Measurements from ENCODE around the gene GNB2.

GNB2 gene

DNA sequence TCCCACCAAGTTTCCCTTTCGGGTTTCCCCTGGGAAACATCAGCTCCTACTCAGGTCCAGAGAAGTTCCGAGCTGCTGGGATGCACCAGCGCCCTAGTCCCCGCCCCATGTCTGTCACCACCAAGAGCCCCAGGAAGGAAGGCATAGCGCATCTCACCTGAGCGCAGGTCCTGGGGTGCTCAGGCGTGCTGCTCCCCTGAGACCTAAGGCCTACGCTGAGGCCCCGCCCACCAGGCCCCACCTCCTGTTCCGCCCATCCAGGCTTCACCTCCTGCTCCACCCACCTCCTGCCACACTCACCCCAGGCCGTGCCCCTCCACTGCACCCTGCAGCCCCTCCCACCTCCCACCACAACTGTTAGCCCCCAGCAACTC lies 31.0 kb upstream of the GNB2 start:
- TF ChIP-seq GATA3 (IDR thresholded peaks at IDR 0.05; ENCODE audit: low read depth, low read length), result no peak
- no peak for TF ChIP-seq GATA2 (IDR thresholded peaks at IDR 0.05; ENCODE audit: low read depth, low read length)

- TF ChIP-seq GATA3 (IDR thresholded peaks at IDR 0.05; ENCODE audit: low read depth, low read length), result no peak
- TF ChIP-seq GATA2 (IDR thresholded peaks at IDR 0.05; ENCODE audit: low read depth, low read length), result no peak
Observed at GRCh38 chr7:100649826-100650565, 23.5 kb upstream of the GNB2 start.

DNA sequence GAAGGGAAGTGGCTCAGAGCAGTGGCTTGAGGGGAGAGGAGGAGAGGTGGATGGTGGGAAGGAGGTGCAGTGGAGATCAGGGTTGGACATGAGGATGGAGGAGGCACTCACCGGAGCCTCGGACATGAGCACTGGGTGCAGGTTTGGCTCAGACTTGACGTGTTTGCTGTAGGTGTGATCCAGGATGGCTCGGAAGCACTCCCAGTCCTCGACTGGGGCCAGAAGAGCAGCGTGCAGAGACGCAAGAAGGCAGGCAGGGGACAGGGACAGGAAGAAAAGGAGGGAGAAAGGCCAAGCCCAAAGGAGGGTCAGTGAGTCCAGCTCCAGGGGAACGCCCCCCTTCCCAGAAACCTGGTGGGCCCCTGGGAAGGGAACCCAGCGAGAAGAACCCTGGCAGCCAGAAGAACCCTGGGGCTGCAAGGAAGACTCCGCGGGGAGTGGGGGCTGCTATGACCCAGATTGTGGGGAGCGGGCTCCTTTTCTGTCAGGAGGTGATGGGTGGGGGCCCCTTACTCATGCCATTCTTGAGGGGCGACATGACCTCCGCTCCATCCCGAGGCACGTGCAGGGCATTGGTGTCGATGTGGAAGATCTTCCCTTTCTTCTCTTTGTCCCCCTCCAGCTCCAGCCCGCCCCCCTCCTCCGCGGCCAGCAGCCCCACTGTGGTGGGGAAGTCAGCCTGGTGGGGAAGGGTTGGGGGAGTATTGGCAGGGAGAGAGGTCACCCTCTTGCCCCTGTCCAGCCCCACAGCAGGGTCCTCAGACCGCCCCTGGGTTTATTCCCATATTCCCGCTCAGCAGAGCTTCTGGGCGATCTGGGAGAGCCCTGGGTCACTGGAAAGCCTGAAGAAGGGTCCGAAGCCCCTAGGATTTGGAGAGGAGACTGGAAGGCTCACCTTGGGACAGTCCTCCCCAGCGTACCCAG lies 18.4 kb upstream of the GNB2 start:
- TF ChIP-seq GATA2 (IDR thresholded peaks at IDR 0.05; ENCODE audit: low read depth, low read length) (no peak), GATA3 (IDR thresholded peaks at IDR 0.05; ENCODE audit: low read depth, low read length) (no peak)

- no peak for TF ChIP-seq GATA3 (IDR thresholded peaks at IDR 0.05; ENCODE audit: low read depth, low read length)
- TF ChIP-seq GATA2 (IDR thresholded peaks at IDR 0.05; ENCODE audit: low read depth, low read length), result no peak
Observed at GRCh38 chr7:100655908-100656674, 17.4 kb upstream of the GNB2 start, which contains the start of gene ACTL6B. TSS of gene ACTL6B (minus strand) at chr7:100656448. CDS start at chr7:100656354, 94 bp downstream.

GRCh38 chr7:100665168-100665726 lies 8.3 kb upstream of the GNB2 start:
- no peak for TF ChIP-seq GATA2 (IDR thresholded peaks at IDR 0.05; ENCODE audit: low read depth, low read length)
- no peak for TF ChIP-seq GATA3 (IDR thresholded peaks at IDR 0.05; ENCODE audit: low read depth, low read length)

DNA sequence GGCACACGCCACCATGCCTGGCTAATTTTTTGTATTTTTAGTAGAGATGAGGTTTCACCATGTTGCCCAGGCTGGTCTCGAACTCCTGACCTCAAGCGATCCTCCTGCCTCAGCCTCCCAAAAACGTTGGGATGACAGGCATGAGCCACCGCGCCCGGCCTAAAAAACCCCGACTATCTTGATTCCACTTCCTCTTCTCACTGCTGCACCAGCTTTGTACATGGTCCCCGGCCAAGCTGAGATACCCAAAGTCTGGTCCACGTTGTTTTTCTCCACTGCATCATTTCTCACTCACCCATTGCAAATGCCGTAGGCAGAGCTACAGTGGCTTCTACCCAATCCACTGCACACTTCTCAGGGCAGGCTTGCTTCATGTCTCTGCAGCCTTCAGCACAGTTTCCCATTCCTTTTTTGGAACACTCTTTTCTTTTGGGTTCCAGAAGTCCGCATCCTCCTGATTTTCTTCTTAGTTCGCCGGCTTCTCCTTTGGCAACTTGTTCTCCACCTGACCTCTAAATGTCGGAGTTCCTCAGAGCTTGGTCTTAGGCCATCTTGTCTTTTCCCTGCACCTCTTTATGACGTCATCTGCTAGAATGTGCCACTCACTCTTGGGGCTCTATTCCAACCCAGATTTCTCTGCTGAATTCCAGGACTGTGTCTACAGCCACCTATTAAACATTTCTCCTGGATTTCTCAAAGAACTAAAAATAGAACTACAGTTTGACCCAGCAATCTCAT lies 6.0 kb upstream of the GNB2 start:
- TF ChIP-seq GATA2 (IDR thresholded peaks at IDR 0.05; ENCODE audit: low read depth, low read length), result no peak
- no peak for TF ChIP-seq GATA3 (IDR thresholded peaks at IDR 0.05; ENCODE audit: low read depth, low read length)

DNA sequence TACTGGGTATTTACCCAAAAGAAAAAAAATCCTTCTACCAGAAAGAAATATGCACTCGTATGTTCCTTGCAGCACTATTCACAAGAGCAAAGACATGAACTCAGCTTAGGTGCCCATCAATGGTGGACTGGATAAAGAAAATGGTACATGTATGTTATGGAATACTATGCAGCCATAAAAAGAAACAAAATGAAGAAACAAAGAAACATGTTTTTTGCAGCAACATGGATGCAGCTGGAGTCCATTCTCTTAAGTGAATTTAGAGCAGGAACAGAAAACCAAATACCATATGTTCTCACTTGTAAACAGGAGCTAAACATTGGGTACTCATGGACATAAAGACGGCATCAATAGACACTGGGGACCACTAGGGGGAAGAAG lies 5.5 kb upstream of the GNB2 start:
- TF ChIP-seq GATA2 (IDR thresholded peaks at IDR 0.05; ENCODE audit: low read depth, low read length), result no peak
- no peak for TF ChIP-seq GATA3 (IDR thresholded peaks at IDR 0.05; ENCODE audit: low read depth, low read length)

GRCh38 chr7:100670074-100670473 lies 3.5 kb upstream of the GNB2 start:
- no peak for TF ChIP-seq GATA2 (IDR thresholded peaks at IDR 0.05; ENCODE audit: low read depth, low read length)
- no peak for TF ChIP-seq GATA3 (IDR thresholded peaks at IDR 0.05; ENCODE audit: low read depth, low read length)

- TF ChIP-seq GATA2 (IDR thresholded peaks at IDR 0.05; ENCODE audit: low read depth, low read length) (no peak), GATA3 (IDR thresholded peaks at IDR 0.05; ENCODE audit: low read depth, low read length) (no peak)
Observed at GRCh38 chr7:100671353-100672327, 1.9 kb upstream of the GNB2 start.

GRCh38 chr7:100673942-100674410 lies 436 bp downstream of the GNB2 start:
- no peak for TF ChIP-seq GATA3 (IDR thresholded peaks at IDR 0.05; ENCODE audit: low read depth, low read length)
- TF ChIP-seq GATA2 (IDR thresholded peaks at IDR 0.05; ENCODE audit: low read depth, low read length), result no peak

DNA sequence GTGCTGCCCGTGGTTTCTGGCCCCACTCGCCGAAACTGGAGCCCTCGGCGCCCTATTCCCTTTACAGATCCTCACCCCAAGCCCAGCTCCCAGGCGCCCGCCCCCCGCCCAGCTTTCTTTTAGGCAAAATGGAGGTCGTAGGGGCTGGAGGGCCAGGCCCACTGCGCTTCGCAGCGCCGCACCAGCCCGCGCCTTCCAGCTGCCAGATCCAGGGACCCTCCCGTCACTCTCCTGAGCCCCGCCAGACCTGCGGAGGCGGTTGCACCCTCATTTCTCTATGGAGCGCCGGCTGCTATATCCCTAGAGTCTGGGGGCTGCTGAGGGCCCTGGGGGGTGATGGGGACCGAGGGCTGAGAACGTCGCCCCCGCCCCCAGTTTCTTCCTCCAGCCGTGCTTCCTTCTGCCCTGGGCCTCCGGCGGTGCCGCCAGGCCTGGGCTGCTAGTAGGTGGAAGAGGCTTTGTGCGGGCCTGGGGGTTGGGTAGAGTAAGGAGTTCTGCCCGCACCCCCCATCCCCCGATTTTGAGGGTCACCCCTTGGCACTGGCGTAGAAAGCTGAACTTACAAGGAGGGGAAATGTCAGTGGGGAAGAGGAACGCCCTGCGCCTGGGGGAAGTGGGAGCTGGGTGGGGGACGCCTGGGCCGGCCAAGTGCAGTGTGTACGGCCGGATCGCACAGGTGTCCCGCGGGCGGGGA lies 1.0 kb downstream of the GNB2 start:
- no peak for TF ChIP-seq GATA3 (IDR thresholded peaks at IDR 0.05; ENCODE audit: low read depth, low read length)
- TF ChIP-seq GATA2 (IDR thresholded peaks at IDR 0.05; ENCODE audit: low read depth, low read length), result no peak

GRCh38 chr7:100675105-100675451 lies 1.5 kb downstream of the GNB2 start:
- TF ChIP-seq GATA2 (IDR thresholded peaks at IDR 0.05; ENCODE audit: low read depth, low read length) (no peak), GATA3 (IDR thresholded peaks at IDR 0.05; ENCODE audit: low read depth, low read length) (no peak)

Measured in SH-SY5Y (cell line).